Vagina (tissue), 2 donors: ENCODE data around the gene GRK5.

Source experiments
- CTCF ChIP-seq, 3 experiments: fragments of 450-650 bp in 2 of 3; fragments of 200-600 bp in 1 of 3; sonication (generic) in 1 of 3; IDR thresholded peaks; one replicate each; pipeline ENCODE4 v1.5.1; 2017 to 2019; ENCODE audit warnings: antibody characterized with exemption in 3 of 3, mild to moderate bottlenecking in 2 of 3, moderate library complexity in 2 of 3
- POLR2A ChIP-seq, 2 donors: fragments of 450-650 bp; IDR thresholded peaks; one replicate each; pipeline ENCODE4 v1.6.1; 2017; ENCODE audit warnings: antibody characterized with exemption in 2 of 2, mild to moderate bottlenecking in 2 of 2, moderate library complexity in 2 of 2

GRCh38 chr10:119183664-119184412 lies 23.5 kb upstream of the GRK5 start:
- TF ChIP-seq CTCF (IDR thresholded peaks at IDR 0.05) (no peak), POLR2A (IDR thresholded peaks at IDR 0.05) (no peak)
